Chondrocyte (in vitro differentiated cells): ENCODE measurements around the gene PGBD4. TPM values are rescaled to one million over a fixed set of nuclear protein-coding genes. Genes with fewer than 3 reads are reported as not detected.

ENCODE experiments used
- DNase-seq: peaks from one replicate; pipeline ENCODE4 v3.0.0; 2021; ENCODE audit warnings: mixed read lengths, low spot score
- H3K27ac Mint-ChIP-seq: one replicate; pipeline ENCODE4 v1.8.0; 2021; ENCODE audit warnings: mild to moderate bottlenecking, moderate library complexity, mixed read lengths; ENCODE audit not compliant: unreplicated experiment
- H3K27me3 Mint-ChIP-seq: 2 replicates; pipeline ENCODE4 v1.8.0; 2021; ENCODE audit warnings: low read depth, mixed read lengths
- H3K36me3 Mint-ChIP-seq: 2 replicates; pipeline ENCODE4 v1.8.0; 2021; ENCODE audit warnings: low read depth, mixed read lengths
- H3K4me1 Mint-ChIP-seq: 2 replicates; pipeline ENCODE4 v1.8.0; 2021; ENCODE audit warnings: low read depth, mild to moderate bottlenecking, mixed read lengths
- H3K4me3 Mint-ChIP-seq: one replicate; pipeline ENCODE4 v1.8.0; 2021; ENCODE audit warnings: mild to moderate bottlenecking, moderate library complexity, mixed read lengths; ENCODE audit not compliant: unreplicated experiment
- H3K9me3 Mint-ChIP-seq: 2 replicates; pipeline ENCODE4 v1.8.0; 2021; ENCODE audit warnings: low read depth, mixed read lengths
- total RNA-seq: library from RNA; stranded (reverse); gene quantifications from 3 replicates; pipeline ENCODE4 v1.2.1, GENCODE V29; 2021
- TF ChIP-seq, protein P1 (sequence below): fragments of 200-600 bp; sonication (generic); IDR thresholded peaks from 2 replicates; pipeline ENCODE4 v1.5.0; 2021; ENCODE audit warnings: antibody characterized with exemption, mild to moderate bottlenecking, moderate library complexity

Gene PGBD4
- total RNA-seq, 1 donor from 2014 or later = 1.6 TPM

- Mint-ChIP-seq H3K36me3 (no peaks in the 10 kb centered on the region), H3K4me3 (no peak overlapping the region), H3K4me1 (no peaks in the 10 kb centered on the region), H3K9me3 (no peaks in the 10 kb centered on the region), H3K27me3 (no peaks in the 10 kb centered on the region), H3K27ac (no peak overlapping the region)
- TF ChIP-seq, protein P1, sequence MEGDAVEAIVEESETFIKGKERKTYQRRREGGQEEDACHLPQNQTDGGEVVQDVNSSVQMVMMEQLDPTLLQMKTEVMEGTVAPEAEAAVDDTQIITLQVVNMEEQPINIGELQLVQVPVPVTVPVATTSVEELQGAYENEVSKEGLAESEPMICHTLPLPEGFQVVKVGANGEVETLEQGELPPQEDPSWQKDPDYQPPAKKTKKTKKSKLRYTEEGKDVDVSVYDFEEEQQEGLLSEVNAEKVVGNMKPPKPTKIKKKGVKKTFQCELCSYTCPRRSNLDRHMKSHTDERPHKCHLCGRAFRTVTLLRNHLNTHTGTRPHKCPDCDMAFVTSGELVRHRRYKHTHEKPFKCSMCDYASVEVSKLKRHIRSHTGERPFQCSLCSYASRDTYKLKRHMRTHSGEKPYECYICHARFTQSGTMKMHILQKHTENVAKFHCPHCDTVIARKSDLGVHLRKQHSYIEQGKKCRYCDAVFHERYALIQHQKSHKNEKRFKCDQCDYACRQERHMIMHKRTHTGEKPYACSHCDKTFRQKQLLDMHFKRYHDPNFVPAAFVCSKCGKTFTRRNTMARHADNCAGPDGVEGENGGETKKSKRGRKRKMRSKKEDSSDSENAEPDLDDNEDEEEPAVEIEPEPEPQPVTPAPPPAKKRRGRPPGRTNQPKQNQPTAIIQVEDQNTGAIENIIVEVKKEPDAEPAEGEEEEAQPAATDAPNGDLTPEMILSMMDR = no peak
- DNase-seq = no peak
Observed at GRCh38 chr15:34076785-34077184, 25.1 kb upstream of the PGBD4 start.

DNA sequence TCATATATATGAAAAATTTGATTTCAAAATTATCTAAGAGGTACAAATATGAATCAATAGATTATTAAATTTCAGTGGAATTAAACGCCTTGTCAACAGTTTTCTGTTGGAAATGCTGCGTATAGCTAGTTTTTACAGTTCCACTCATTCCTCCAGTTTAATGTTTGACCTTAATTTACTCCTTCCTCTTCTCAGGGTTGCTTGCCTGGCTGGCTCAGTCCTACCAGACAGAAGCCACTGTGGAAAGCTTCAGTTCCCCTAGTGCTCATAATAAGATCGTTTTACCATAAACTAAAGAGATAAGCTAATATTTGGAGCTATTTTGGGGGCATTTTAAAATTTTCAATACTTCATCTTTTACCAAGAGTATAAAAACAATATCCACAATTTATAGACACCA lies 23.0 kb upstream of the PGBD4 start:
- no peak overlapping the region for H3K27ac Mint-ChIP-seq
- TF ChIP-seq, protein P1 = no peak
- H3K4me3 Mint-ChIP-seq = no peak overlapping the region
- DNase-seq = no peak
- no peaks in the 10 kb centered on the region for H3K9me3 Mint-ChIP-seq
- peaks cover 4% of the 10 kb centered on the region for H3K36me3 Mint-ChIP-seq
- no peaks in the 10 kb centered on the region for H3K4me1 Mint-ChIP-seq
- H3K27me3 Mint-ChIP-seq = no peaks in the 10 kb centered on the region

DNA sequence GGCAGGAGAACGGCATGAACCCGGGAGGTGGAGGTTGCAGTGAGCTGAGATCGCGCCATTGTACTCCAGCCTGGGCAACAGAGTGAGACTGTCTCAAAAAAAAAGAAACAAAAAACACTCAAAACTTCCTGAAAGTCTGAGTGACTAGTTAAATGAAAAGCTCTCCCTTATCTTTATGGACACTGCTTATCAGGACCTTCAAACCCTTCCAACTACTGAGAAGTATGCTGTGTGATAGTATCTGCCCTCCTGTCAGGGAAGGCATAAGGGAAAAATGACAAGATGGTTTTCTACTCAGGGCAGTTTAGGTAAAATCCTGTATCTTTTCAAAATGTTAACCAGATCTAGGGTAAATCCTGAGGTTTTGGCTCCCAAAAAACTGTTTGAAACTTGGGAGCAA lies 22.0 kb upstream of the PGBD4 start:
- Mint-ChIP-seq H3K9me3 (no peaks in the 10 kb centered on the region), H3K27ac (no peak overlapping the region), H3K4me1 (no peaks in the 10 kb centered on the region), H3K36me3 (peaks cover 7% of the 10 kb centered on the region), H3K27me3 (no peaks in the 10 kb centered on the region), H3K4me3 (no peak overlapping the region)
- TF ChIP-seq, protein P1 = no peak
- no peak for DNase-seq

GRCh38 chr15:34084086-34084485 lies 17.8 kb upstream of the PGBD4 start:
- Mint-ChIP-seq H3K4me1 (no peaks in the 10 kb centered on the region), H3K9me3 (no peaks in the 10 kb centered on the region), H3K4me3 (no peak overlapping the region), H3K36me3 (peaks cover 19% of the 10 kb centered on the region), H3K27me3 (no peaks in the 10 kb centered on the region), H3K27ac (no peak overlapping the region)
- no peak for DNase-seq
- TF ChIP-seq, protein P1 = no peak

GRCh38 chr15:34085746-34086145 lies 16.1 kb upstream of the PGBD4 start:
- Mint-ChIP-seq H3K4me3 (no peak overlapping the region), H3K4me1 (no peaks in the 10 kb centered on the region), H3K36me3 (peaks cover 20% of the 10 kb centered on the region), H3K9me3 (no peaks in the 10 kb centered on the region), H3K27ac (no peak overlapping the region), H3K27me3 (no peaks in the 10 kb centered on the region)
- TF ChIP-seq, protein P1 = no peak
- DNase-seq = no peak
